Activated CD4-positive, alpha-beta T cell treated with anti-CD3 and anti-CD28 coated beads, Interleukin-2, amount 10 ng/mL, durations not matched to agents 24 days and 14 days (primary cell): ENCODE data around the gene ADGRL3. TPM values are rescaled to one million over a fixed set of nuclear protein-coding genes. Genes with fewer than 3 reads are reported as not detected.

Experiments
- DNase-seq: peaks from one replicate; pipeline ENCODE4 v3.0.0; 2022
- H3K27ac Mint-ChIP-seq: one replicate; pipeline ENCODE4 v1.8.0; 2022; ENCODE audit warnings: mild to moderate bottlenecking, mixed read lengths
- H3K27me3 Mint-ChIP-seq: one replicate; pipeline ENCODE4 v1.8.0; 2022; ENCODE audit warnings: mixed read lengths
- H3K36me3 Mint-ChIP-seq: one replicate; pipeline ENCODE4 v1.8.0; 2022; ENCODE audit warnings: low read depth, mild to moderate bottlenecking, mixed read lengths
- H3K4me1 Mint-ChIP-seq: one replicate; pipeline ENCODE4 v1.8.0; 2021; ENCODE audit warnings: mixed read lengths
- H3K4me3 Mint-ChIP-seq: one replicate; pipeline ENCODE4 v1.8.0; 2022; ENCODE audit warnings: mild to moderate bottlenecking, moderate library complexity, mixed read lengths
- H3K9me3 Mint-ChIP-seq: one replicate; pipeline ENCODE4 v1.8.0; 2021; ENCODE audit warnings: mixed read lengths
- intact Hi-C: fragments of 100-400 bp; cut with micrococcal nuclease; formaldehyde crosslinking; loops from one replicate; pipeline ENCODE4 v1.15.1; 2023
- total RNA-seq: library from RNA; stranded (reverse); gene quantifications from 2 replicates; pipeline ENCODE4 v1.2.3, GENCODE V29; 2022

The ADGRL3 gene
- total RNA-seq, 1 donor from 2014 or later, result not detected

- Mint-ChIP-seq H3K4me3 (no peak overlapping the region), H3K27me3 (no peaks in the 10 kb centered on the region), H3K4me1 (no peaks in the 10 kb centered on the region), H3K27ac (no peak overlapping the region), H3K36me3 (no peaks in the 10 kb centered on the region), H3K9me3 (peaks cover 5% of the 10 kb centered on the region)
- DNase-seq, result no peak
- intact Hi-C loops, result no loop called here
Measured at GRCh38 chr4:61532336-61533000, 332.3 kb downstream of the ADGRL3 start.

GRCh38 chr4:61533140-61533539 lies 333.0 kb downstream of the ADGRL3 start:
- Mint-ChIP-seq H3K27ac (no peak overlapping the region), H3K4me3 (no peak overlapping the region), H3K27me3 (no peaks in the 10 kb centered on the region), H3K9me3 (peaks cover 5% of the 10 kb centered on the region), H3K4me1 (no peaks in the 10 kb centered on the region), H3K36me3 (no peaks in the 10 kb centered on the region)
- no peak for DNase-seq
- intact Hi-C loops, result no loop called here

GRCh38 chr4:61540944-61541343 lies 340.8 kb downstream of the ADGRL3 start:
- H3K36me3 Mint-ChIP-seq, result no peaks in the 10 kb centered on the region
- no peak overlapping the region for H3K4me3 Mint-ChIP-seq
- H3K27me3 Mint-ChIP-seq, result no peaks in the 10 kb centered on the region
- no peak for DNase-seq
- intact Hi-C loops, result no loop called here
- H3K27ac Mint-ChIP-seq, result no peak overlapping the region
- peaks cover 5% of the 10 kb centered on the region for H3K9me3 Mint-ChIP-seq
- H3K4me1 Mint-ChIP-seq, result no peaks in the 10 kb centered on the region

GRCh38 chr4:61541459-61541858 lies 341.3 kb downstream of the ADGRL3 start:
- no peak for DNase-seq
- H3K4me1 Mint-ChIP-seq, result no peaks in the 10 kb centered on the region
- no peaks in the 10 kb centered on the region for H3K27me3 Mint-ChIP-seq
- no peak overlapping the region for H3K27ac Mint-ChIP-seq
- intact Hi-C loops, result no loop called here
- H3K36me3 Mint-ChIP-seq, result no peaks in the 10 kb centered on the region
- peaks cover 5% of the 10 kb centered on the region for H3K9me3 Mint-ChIP-seq
- no peak overlapping the region for H3K4me3 Mint-ChIP-seq

- no peak for DNase-seq
- Mint-ChIP-seq H3K4me3 (no peak overlapping the region), H3K4me1 (no peaks in the 10 kb centered on the region), H3K27ac (no peak overlapping the region), H3K9me3 (no peaks in the 10 kb centered on the region), H3K27me3 (no peaks in the 10 kb centered on the region), H3K36me3 (no peaks in the 10 kb centered on the region)
- intact Hi-C loops, result no loop called here
Measured at GRCh38 chr4:61543976-61544375, 343.9 kb downstream of the ADGRL3 start.

- Mint-ChIP-seq H3K4me1 (no peaks in the 10 kb centered on the region), H3K36me3 (no peaks in the 10 kb centered on the region), H3K27me3 (no peaks in the 10 kb centered on the region), H3K9me3 (no peaks in the 10 kb centered on the region), H3K27ac (no peak overlapping the region), H3K4me3 (no peak overlapping the region)
- no peak for DNase-seq
- intact Hi-C loops, result no loop called here
Measured at GRCh38 chr4:61545902-61546480, 345.9 kb downstream of the ADGRL3 start.

- intact Hi-C loops, result no loop called here
- H3K27me3 Mint-ChIP-seq, result no peaks in the 10 kb centered on the region
- no peak for DNase-seq
Measured at GRCh38 chr4:61549336-61549735, 349.2 kb downstream of the ADGRL3 start.

GRCh38 chr4:61553557-61554125 lies 353.5 kb downstream of the ADGRL3 start:
- H3K9me3 Mint-ChIP-seq, result no peaks in the 10 kb centered on the region
- H3K27me3 Mint-ChIP-seq, result no peaks in the 10 kb centered on the region
- intact Hi-C loops, result no loop called here
- no peak overlapping the region for H3K4me3 Mint-ChIP-seq
- no peak overlapping the region for H3K27ac Mint-ChIP-seq
- H3K4me1 Mint-ChIP-seq, result no peaks in the 10 kb centered on the region
- DNase-seq, result no peak
- no peaks in the 10 kb centered on the region for H3K36me3 Mint-ChIP-seq

More at GRCh38 chr4:61549336-61549735, 349.2 kb downstream of the ADGRL3 start:
- Mint-ChIP-seq H3K27ac (no peak overlapping the region), H3K4me3 (no peak overlapping the region), H3K9me3 (no peaks in the 10 kb centered on the region), H3K36me3 (no peaks in the 10 kb centered on the region), H3K4me1 (no peaks in the 10 kb centered on the region)

- Mint-ChIP-seq H3K27me3 (no peaks in the 10 kb centered on the region), H3K27ac (no peak overlapping the region), H3K36me3 (no peaks in the 10 kb centered on the region), H3K4me1 (no peaks in the 10 kb centered on the region), H3K4me3 (no peak overlapping the region), H3K9me3 (no peaks in the 10 kb centered on the region)
- no peak for DNase-seq
- intact Hi-C loops, result no loop called here
Measured at GRCh38 chr4:61555789-61556188, 355.7 kb downstream of the ADGRL3 start.

GRCh38 chr4:61556277-61556676 lies 356.2 kb downstream of the ADGRL3 start:
- Mint-ChIP-seq H3K27ac (no peak overlapping the region), H3K4me1 (no peaks in the 10 kb centered on the region), H3K36me3 (no peaks in the 10 kb centered on the region), H3K4me3 (no peak overlapping the region), H3K27me3 (no peaks in the 10 kb centered on the region), H3K9me3 (no peaks in the 10 kb centered on the region)
- intact Hi-C loops, result no loop called here
- no peak for DNase-seq

- H3K9me3 Mint-ChIP-seq, result no peaks in the 10 kb centered on the region
- no peaks in the 10 kb centered on the region for H3K4me1 Mint-ChIP-seq
- no peak overlapping the region for H3K27ac Mint-ChIP-seq
- intact Hi-C loops, result no loop called here
- no peak for DNase-seq
- H3K4me3 Mint-ChIP-seq, result no peak overlapping the region
- no peaks in the 10 kb centered on the region for H3K27me3 Mint-ChIP-seq
- H3K36me3 Mint-ChIP-seq, result no peaks in the 10 kb centered on the region
Measured at GRCh38 chr4:61559396-61559795, 359.3 kb downstream of the ADGRL3 start.

GRCh38 chr4:61561028-61561427 lies 360.9 kb downstream of the ADGRL3 start:
- H3K4me1 Mint-ChIP-seq, result no peaks in the 10 kb centered on the region
- no peaks in the 10 kb centered on the region for H3K9me3 Mint-ChIP-seq
- H3K27me3 Mint-ChIP-seq, result no peaks in the 10 kb centered on the region
- intact Hi-C loops, result no loop called here
- H3K36me3 Mint-ChIP-seq, result no peaks in the 10 kb centered on the region
- H3K4me3 Mint-ChIP-seq, result no peak overlapping the region
- no peak overlapping the region for H3K27ac Mint-ChIP-seq
- no peak for DNase-seq

- Mint-ChIP-seq H3K4me1 (no peaks in the 10 kb centered on the region), H3K9me3 (no peaks in the 10 kb centered on the region)
- intact Hi-C loops, result no loop called here
Measured at GRCh38 chr4:61571761-61572559, 371.8 kb downstream of the ADGRL3 start.

GRCh38 chr4:61575796-61576195 lies 375.7 kb downstream of the ADGRL3 start:
- H3K36me3 Mint-ChIP-seq, result no peaks in the 10 kb centered on the region
- H3K9me3 Mint-ChIP-seq, result no peaks in the 10 kb centered on the region
- no peaks in the 10 kb centered on the region for H3K27me3 Mint-ChIP-seq
- intact Hi-C loops, result no loop called here
- no peak overlapping the region for H3K4me3 Mint-ChIP-seq
- H3K27ac Mint-ChIP-seq, result no peak overlapping the region
- no peaks in the 10 kb centered on the region for H3K4me1 Mint-ChIP-seq
- no peak for DNase-seq

More at GRCh38 chr4:61571761-61572559, 371.8 kb downstream of the ADGRL3 start:
- Mint-ChIP-seq H3K27me3 (no peaks in the 10 kb centered on the region), H3K4me3 (no peak overlapping the region), H3K27ac (no peak overlapping the region), H3K36me3 (no peaks in the 10 kb centered on the region)
- DNase-seq, result no peak
